G401.6 (cell line): Measurements from ENCODE around the gene C9orf50.

Experiments used
- FAIRE-seq: peaks from 2 replicates; lab custom pipeline; 2012; peaks lifted over from hg19 to GRCh38; lab: Jason Lieb, UNC

C9orf50 gene

DNA sequence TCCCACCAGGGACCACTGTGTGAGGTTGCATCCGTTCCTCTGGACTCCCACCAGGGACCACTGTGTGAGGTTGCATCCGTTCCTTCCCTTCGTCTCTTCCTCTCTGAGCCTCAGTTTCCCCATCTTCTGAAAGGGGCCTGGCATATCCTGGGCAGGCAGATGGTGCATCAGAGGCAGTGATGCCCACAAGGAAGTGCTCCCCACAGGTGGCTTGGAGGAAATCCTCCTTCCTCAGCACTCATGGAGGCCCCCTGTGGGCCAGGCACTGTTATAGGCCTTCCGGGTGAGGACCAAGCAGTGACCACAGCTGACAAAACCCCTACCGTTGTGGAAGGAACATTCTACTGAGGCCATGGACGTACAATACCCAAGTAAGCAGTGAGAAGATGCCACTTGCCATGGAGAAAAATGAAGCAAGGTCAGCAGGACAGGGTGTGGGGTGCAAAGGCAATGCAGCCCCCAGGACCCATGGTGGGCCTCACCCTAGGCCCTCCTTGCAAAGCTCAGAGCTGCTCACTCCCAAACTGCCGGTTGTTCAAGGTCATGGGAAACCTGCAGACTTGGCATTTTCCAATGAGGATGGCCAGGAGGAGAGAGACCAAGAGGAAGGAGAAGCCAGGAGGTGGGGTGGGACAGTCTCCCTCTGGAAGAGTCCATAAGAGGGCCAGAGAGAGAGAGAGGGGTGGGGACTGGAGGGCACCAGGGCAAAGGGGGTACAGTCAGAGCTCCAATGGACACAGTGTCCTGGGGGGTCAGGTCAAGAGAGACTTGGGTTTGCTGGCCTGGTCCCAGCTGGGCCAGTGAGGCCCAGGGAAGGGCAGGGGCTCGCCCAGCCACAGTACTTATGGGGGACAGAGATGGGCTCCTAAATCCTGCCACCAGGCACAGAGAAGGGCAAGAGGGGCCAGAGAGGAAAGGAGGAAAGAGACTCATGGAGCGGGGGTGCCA is 51.1 kb downstream of the C9orf50 start:
- no peak for FAIRE-seq

DNA sequence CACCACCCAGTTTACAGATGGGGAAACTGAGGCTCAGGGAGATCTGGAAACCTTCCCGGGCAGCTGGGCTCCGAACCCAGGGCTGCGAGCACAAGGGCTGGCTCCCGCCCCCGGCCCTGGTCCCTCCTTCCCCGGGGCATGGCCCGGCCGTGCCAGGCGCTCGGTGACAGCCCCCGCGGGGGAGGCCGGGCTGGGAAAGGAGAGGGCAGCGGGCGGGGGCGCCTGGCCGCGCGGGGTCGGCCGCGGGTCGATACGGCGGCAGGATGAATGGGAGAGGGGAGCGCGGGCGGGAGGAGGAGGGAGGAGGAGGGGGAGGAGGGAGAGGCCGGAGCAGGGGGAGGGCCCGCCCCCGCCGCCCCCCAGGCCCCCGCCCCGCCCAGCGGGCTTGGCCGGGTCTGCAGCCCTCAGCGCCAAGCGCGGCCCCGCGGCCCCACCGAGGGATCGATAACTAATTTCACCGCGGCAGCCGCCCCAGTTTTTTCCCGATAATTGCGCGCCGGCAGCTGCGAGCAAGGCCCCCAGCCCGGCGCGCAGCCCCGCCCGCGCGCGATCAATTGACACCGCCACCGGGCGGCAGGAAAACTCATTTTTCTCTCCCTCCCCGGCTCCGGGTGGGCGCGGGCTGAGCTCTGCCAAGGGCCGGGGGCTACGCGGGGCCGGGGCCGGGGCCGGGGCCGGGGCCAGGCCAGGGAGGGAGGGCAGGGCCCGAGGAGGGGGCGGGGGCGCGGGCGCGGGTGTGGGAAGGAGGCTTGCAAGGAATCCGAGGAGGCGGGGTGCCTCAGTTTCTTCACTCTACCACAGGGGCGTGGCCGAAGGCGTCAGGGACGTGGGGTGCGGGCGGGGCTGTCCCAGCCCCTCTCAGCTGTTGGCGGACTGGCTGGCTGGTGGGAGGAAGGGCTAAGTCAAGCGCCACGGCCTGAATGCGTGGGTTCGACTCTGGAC is 52.1 kb downstream of the C9orf50 start:
- FAIRE-seq, result no peak

DNA sequence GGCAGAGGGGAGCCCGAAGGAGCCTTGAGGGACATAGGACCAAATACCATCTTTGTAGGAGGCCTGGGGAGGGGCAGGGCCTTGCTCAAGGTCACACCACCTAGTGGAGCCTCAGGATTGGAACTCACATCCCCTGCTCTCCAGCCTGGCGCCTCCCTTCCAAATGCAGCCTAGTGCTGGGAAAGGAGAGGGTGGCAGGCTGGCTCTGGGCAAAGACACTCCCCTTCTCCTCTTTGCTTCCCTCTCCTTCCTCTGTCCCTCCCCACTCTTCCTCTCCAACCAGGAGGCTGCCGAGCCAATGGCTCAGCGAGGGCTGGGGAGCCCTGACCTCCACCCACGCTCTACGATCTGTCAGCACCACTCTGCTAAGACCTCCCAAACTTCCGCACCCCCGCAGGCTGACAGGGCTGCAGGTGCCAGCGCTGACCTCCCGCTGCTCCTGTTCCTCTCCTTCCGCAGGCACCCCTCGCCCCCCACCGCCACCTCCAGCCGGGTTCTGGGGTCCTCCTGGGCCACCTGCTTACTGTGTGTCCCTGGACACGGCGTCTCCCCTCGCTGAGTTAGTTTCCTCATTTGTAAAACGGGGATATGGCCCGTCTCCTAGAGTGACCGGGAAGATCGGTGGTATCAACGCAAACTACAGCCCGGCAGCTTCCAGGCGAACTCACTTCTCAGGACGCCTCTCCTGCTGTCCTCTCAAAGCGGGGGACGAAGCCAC is 52.9 kb downstream of the C9orf50 start:
- FAIRE-seq, result peak; percentile 96

DNA sequence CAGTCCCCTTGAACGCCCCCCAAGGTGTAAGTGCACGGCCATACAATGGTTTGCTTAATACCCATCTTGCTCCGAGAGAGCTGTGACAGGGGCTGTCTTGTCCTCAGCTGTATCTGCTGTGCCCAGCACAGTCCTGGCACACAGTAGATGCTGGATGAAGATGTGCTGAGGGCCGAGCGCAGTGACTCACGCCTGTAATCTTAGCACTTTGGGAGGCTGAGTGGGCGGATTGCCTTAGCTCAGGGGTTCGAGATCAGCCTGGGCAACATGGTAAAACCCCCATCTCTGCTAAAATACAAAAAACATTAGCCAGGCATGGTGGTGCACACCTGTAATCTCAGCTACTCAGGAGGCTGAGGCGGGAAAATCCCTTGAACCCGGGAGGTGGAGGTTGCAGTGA is 53.6 kb downstream of the C9orf50 start:
- no peak for FAIRE-seq

DNA sequence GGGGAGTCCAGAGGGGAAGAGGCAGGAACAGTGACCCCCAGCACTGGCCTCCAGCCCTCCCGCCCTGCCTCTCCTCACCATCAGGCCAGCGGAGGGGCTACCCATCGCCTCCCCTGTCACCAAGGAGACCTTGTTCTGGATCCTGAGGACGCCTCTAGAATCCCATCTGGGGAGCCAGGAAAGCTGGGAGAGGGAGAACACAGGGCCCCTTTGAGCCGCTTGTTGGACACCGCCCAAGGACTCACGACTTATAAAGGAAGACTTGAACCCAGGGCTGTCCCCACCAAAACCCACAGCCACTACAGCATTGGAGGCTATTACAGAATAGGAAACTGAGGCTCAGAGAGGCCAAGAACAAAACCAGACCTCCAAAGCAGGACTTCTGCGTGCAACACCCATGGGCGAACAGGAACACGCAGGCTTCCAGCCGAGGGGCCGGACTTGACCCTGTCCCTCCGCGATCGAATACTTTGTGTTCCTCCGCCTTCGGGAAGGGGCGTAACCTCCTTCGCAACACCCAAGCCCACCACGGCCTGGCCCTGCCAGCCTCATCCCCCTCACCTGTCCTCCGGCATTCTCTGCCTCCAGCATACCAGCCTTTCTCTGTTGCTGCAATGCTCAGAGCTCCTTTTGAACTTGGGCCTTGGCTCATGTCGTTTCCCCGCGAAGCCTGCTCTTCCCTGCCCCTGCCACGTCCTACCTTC is 54.2 kb downstream of the C9orf50 start:
- FAIRE-seq, result no peak

DNA sequence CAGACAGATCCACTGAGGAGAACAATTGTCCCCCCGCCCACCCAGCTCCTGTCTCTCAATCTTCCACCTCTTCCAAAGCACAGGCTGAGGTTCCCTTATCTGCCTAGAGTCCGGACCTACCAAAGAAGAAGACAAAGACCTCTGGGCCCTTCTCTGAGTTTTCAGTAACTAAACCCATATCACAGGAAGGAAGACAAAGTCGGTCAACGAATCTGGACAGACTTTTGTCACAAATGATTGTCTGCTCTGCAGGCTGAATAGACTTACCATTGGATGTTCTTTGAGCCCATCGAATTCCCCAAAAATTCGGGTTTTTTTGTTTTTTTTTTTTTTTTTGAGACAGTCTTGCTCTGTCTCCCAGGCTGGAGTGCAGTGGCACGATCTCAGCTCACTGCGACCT is 58.0 kb downstream of the C9orf50 start:
- FAIRE-seq, result no peak

DNA sequence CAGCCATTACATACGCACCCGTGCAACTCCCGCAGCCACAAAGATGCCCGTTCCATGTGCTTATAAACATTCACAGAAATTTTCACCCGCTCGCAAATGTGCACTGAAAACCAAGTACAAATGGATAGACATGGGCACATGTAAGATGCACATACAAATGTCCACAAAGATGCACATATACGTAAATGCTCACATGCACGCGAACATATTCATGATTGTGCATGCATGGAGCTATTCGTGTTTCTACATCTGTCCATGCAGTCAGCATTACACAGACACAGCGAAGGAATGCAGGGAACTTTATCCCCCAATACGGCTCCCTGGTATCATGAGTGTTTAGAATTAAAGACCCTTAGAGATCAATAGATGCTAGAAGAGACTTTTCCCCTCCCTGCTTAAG is 58.4 kb downstream of the C9orf50 start:
- no peak for FAIRE-seq
